ENCODE measurements around the gene CBX5. TPM values are rescaled to one million over a fixed set of nuclear protein-coding genes. Genes with fewer than 3 reads are reported as not detected.
"Not testable (repeated sequence)": the region's sequence is repeated elsewhere in the genome, so short reads cannot be mapped to it uniquely, and the experiment has no call there.

Gene CBX5
- total and polyA plus RNA-seq, 10 of the 15 experiments (the other 5 are each of a cell fraction or from before 2014, with no cell fraction given) = 46.7 to 138 (median 74.6) TPM

DNA sequence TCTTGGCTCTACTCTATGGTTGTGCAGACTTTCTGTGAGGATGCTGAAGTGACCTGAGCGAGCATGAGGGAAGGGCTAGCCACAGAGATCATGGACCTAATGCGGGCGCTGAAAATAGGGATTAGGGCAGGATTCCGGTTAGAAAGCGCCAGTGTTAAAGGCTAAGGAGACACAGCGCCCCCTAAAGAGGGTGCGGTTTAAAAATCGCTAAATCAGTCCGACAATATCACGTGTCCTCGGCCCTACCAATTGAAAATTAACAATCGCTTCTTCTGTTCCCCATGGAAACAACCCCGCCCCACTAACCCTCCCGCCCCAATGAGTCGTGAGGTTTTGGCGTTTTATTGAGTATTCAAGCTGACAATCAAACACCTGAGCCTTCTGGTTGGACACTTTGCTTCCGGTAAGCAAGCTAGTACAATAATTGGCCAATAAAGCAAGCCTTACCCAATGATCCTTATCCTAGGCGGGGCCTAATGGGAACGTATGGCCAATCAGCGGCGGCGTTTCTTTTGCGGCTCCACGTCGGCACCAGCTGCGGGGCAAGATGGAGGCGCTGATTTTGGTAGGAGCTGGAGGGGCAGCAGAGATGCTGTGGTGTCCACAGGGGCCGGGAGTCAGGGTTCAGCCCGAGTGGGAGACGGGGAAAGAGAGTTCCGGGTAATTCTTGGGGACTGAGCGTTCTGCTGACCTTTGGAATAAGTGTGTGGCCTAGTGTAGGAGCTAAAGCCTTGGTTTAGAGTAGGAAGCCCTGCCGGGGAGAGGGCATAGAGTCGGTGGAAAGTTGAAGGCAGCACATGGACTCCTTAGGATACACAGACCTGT, 44.9 kb upstream of the CBX5 start, which contains the start of gene COPZ1 (continued):
- no peak for TF ChIP-seq HSF1 (IDR thresholded peaks at IDR 0.05; ENCODE audit: low read depth, low read length)
- peak; percentile 94 for TF ChIP-seq CHD2 (IDR thresholded peaks at IDR 0.05; ENCODE audit: borderline replicate concordance, low read depth, low read length)
- TF ChIP-seq SIN3A (IDR thresholded peaks at IDR 0.05; ENCODE audit: low read depth, low read length) = peak; percentile 75; the same call in 1 of the 2 replicates

DNA sequence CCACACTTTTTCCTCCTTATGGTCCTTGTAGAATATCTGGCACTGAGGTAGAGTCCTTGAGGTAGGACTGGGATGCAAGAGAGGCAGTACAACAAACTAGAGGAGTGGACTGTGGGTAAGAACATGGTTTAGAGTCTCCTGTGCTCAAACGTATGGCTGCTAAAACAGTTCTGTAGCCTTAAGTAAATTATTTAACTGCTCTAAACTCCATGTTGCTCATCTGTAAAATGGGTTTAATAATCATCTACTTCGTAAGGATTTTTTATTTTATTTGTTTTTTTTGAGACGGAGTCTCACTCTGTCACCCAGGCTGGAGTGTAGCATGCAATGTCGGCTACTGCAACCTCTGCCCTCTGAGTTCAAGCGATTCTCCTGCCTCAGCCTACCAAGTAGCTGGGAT, 41.4 kb upstream of the CBX5 start:
- no peak for TF ChIP-seq CREB1 (IDR thresholded peaks at IDR 0.05; ENCODE audit: low read depth)
- ChIA-PET SMC1A (ENCODE audit: uncharacterized antibody, unreplicated experiment) (interaction anchor here (1.6 to 2.3 kb wide), 2 partner anchors 25 to 47 kb away, joined by 3 to 8 read pairs; no protein-coding TSS in a partner anchor), POLR2A (interaction anchor here (1.3 to 1.4 kb wide), 2 partner anchors 42 to 82 kb away, joined by 3 to 5 read pairs; partner anchors contain the start of genes CBX5 and HNRNPA1), CTCF (interaction anchor here (1.1 to 5.1 kb wide), 4 partner anchors 14 to 69 kb away, joined by 3 to 34 read pairs (median 12); no protein-coding TSS in a partner anchor), RAD21 (ENCODE audit: unreplicated experiment) (no interaction called here)
- Histone ChIP-seq H4K20me1 (ENCODE audit: control insufficient read depth, insufficient read depth) (no peaks in the 10 kb centered on the region), H3K4me2 (ENCODE audit: control insufficient read depth, insufficient read depth) (no peak overlapping the region), H3K27ac (ENCODE audit: control insufficient read depth, insufficient read depth) (no peak overlapping the region), H3K4me3 (no peak overlapping the region), H2AFZ (ENCODE audit: control insufficient read depth, low read depth, low read length) (no peak overlapping the region), H3K9ac (ENCODE audit: control insufficient read depth, insufficient read depth, low read length) (no peak overlapping the region), H3K9me3 (replicated peaks; ENCODE audit: control insufficient read depth, insufficient read depth, low read length) (no peaks in the 10 kb centered on the region), H3K4me1 (ENCODE audit: control insufficient read depth, insufficient read depth, low read length) (no peaks in the 10 kb centered on the region; the same call in 1 of the 2 replicates), H3K79me2 (ENCODE audit: control insufficient read depth, insufficient read depth, low read length) (peaks cover 9% of the 10 kb centered on the region), H3K36me3 (ENCODE audit: control insufficient read depth in 2 of 2, insufficient read depth in 2 of 2, low read length in 1 of 2) (no peaks in the 10 kb centered on the region), H3K27me3 (replicated peaks in 1 of 2; ENCODE audit: control insufficient read depth in 2 of 2, insufficient read depth in 2 of 2, low read length in 1 of 2) (no peaks in the 10 kb centered on the region)
- FAIRE-seq = no peak
- no peak for ATAC-seq
- intact Hi-C loops (cut with micrococcal nuclease; ENCODE audit: unreplicated experiment) = no loop called here
- no peak for DNase-seq (ENCODE audit: low read depth, low spot score)
- in situ Hi-C loops (cut with MboI) = no loop called here
- WGBS (ENCODE audit: insufficient coverage, insufficient replicate concordance, low lambda C conversion rate, missing lambda C conversion rate) = 51% methylated on average over 5 of the region's 5 CpGs
- no TSS peak for BruUV-seq (replicated peaks)

DNA sequence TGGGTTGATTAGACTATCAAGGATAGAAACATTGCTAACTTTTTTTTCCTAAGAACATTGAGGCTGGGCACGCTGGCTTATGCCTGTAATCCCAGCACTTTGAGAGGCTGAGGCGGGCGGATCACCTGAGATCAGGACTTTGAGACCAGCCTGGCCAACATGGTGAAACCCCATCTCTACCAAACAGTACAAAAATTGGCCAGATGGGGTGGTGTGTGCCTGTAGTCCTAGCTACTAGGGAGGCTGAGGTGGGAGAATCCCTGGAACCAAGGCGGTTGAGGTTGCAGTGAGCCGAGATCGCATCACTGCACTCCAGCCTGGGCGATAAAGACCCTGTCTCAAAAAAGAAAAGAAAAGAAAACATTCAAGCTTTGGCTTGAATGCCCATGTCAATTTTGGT, 32.4 kb upstream of the CBX5 start:
- ATAC-seq; H4K20me1 ChIP-seq (ENCODE audit: control insufficient read depth, insufficient read depth); FAIRE-seq; H3K9me3 ChIP-seq (replicated peaks; ENCODE audit: control insufficient read depth, insufficient read depth, low read length); H3K36me3 ChIP-seq (ENCODE audit: control insufficient read depth in 2 of 2, insufficient read depth in 2 of 2, low read length in 1 of 2); H3K4me3 ChIP-seq; POLR2A ChIA-PET; BruUV-seq (replicated peaks); SMC1A ChIA-PET (ENCODE audit: uncharacterized antibody, unreplicated experiment); H2AFZ ChIP-seq (ENCODE audit: control insufficient read depth, low read depth, low read length); H3K79me2 ChIP-seq (ENCODE audit: control insufficient read depth, insufficient read depth, low read length); H3K9ac ChIP-seq (ENCODE audit: control insufficient read depth, insufficient read depth, low read length); in situ Hi-C loops (cut with MboI); H3K4me1 ChIP-seq (ENCODE audit: control insufficient read depth, insufficient read depth, low read length); DNase-seq (ENCODE audit: low read depth, low spot score); RAD21 ChIA-PET (ENCODE audit: unreplicated experiment); intact Hi-C loops (cut with micrococcal nuclease; ENCODE audit: unreplicated experiment); H3K27ac ChIP-seq (ENCODE audit: control insufficient read depth, insufficient read depth); H3K27me3 ChIP-seq (replicated peaks in 1 of 2; ENCODE audit: control insufficient read depth in 2 of 2, insufficient read depth in 2 of 2, low read length in 1 of 2); H3K4me2 ChIP-seq (ENCODE audit: control insufficient read depth, insufficient read depth): not testable (repeated sequence)
- CTCF ChIA-PET = interaction anchor here (2.1 kb wide), 1 partner anchor 13 kb away, joined by 6 read pairs; the partner anchor contains the start of gene COPZ1
- 79% methylated on average over 7 of the region's 7 CpGs for WGBS (ENCODE audit: insufficient coverage, insufficient replicate concordance, low lambda C conversion rate, missing lambda C conversion rate)

Data from GM12878 (cell line).